ENCODE results near the gene NPAS2. TPM values are rescaled to one million over a fixed set of nuclear protein-coding genes. Genes with fewer than 3 reads are reported as not detected.

NPAS2 gene
- total RNA-seq, 1 experiment from 2014 or later, result not detected

GRCh38 chr2:100997509-100998234, 177.7 kb downstream of the NPAS2 start:
- Histone ChIP-seq H3K4me3 (ENCODE audit: low read length) (no peak overlapping the region), H3K27ac (ENCODE audit: low read length) (no peak overlapping the region), H4K20me1 (ENCODE audit: insufficient read depth, low read depth, low read length) (peaks cover 2% of the 10 kb centered on the region; the same call in 1 of the 2 replicates), H3K9ac (ENCODE audit: low read length) (no peak overlapping the region), H3K9me2 (replicated peaks; ENCODE audit: insufficient read depth, low read length) (no peaks in the 10 kb centered on the region; the same call in 1 of the 2 replicates), H2AFZ (ENCODE audit: low read length) (no peak overlapping the region), H3K4me1 (ENCODE audit: low read length) (peaks cover 6% of the 10 kb centered on the region), H3K79me2 (ENCODE audit: low read length) (peaks cover 6% of the 10 kb centered on the region), H3K9me3 (ENCODE audit: low read length) (no peaks in the 10 kb centered on the region), H3K4me2 (ENCODE audit: low read depth, low read length, poor library complexity, severe bottlenecking) (no peak overlapping the region), H3K36me3 (ENCODE audit: insufficient read depth, low read length) (peaks cover 4% of the 10 kb centered on the region), H3K27me3 (ENCODE audit: low read length) (no peaks in the 10 kb centered on the region)
- DNase-seq, result no peak

DNA sequence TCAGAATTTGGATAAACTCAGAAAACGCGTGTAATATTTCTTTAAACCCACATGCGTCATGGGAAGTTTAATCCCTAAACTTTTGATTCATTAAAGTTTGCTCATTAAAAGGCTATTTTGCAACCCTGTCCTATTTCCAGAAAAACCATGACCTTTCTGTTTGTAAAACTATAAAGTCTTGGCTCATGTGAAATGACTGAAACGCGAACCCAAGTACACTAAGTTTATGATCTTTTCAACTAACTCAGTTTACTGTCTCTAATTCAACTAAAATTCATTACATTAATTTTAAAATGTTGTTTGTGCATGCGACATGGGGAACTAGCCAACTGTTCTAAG, 178.3 kb downstream of the NPAS2 start:
- Histone ChIP-seq H3K9me3 (ENCODE audit: low read length) (no peaks in the 10 kb centered on the region), H3K36me3 (ENCODE audit: insufficient read depth, low read length) (peaks cover 9% of the 10 kb centered on the region), H3K4me3 (ENCODE audit: low read length) (no peak overlapping the region), H3K9ac (ENCODE audit: low read length) (no peak overlapping the region), H3K9me2 (replicated peaks; ENCODE audit: insufficient read depth, low read length) (no peaks in the 10 kb centered on the region; the same call in 1 of the 2 replicates), H3K79me2 (ENCODE audit: low read length) (peaks cover 12% of the 10 kb centered on the region), H4K20me1 (ENCODE audit: insufficient read depth, low read depth, low read length) (peaks cover 7% of the 10 kb centered on the region), H3K27me3 (ENCODE audit: low read length) (no peaks in the 10 kb centered on the region), H3K4me2 (ENCODE audit: low read depth, low read length, poor library complexity, severe bottlenecking) (no peak overlapping the region), H3K27ac (ENCODE audit: low read length) (no peak overlapping the region), H2AFZ (ENCODE audit: low read length) (no peak overlapping the region), H3K4me1 (ENCODE audit: low read length) (peaks cover 9% of the 10 kb centered on the region)
- DNase-seq, result no peak

GRCh38 chr2:100999995-101000394, 180.1 kb downstream of the NPAS2 start:
- no peak overlapping the region for H3K27ac ChIP-seq (ENCODE audit: low read length)
- no peak overlapping the region for H3K4me2 ChIP-seq (ENCODE audit: low read depth, low read length, poor library complexity, severe bottlenecking)
- H3K4me1 ChIP-seq (ENCODE audit: low read length), result peaks cover 19% of the 10 kb centered on the region
- no peaks in the 10 kb centered on the region for H3K27me3 ChIP-seq (ENCODE audit: low read length)
- H3K9me2 ChIP-seq (replicated peaks; ENCODE audit: insufficient read depth, low read length), result no peaks in the 10 kb centered on the region; the same call in 1 of the 2 replicates
- no peak overlapping the region for H3K9ac ChIP-seq (ENCODE audit: low read length)
- no peaks in the 10 kb centered on the region for H3K9me3 ChIP-seq (ENCODE audit: low read length)
- H3K36me3 ChIP-seq (ENCODE audit: insufficient read depth, low read length), result peaks cover 27% of the 10 kb centered on the region
- no peak overlapping the region for H2AFZ ChIP-seq (ENCODE audit: low read length)
- peaks cover 23% of the 10 kb centered on the region for H3K79me2 ChIP-seq (ENCODE audit: low read length)
- no peak for DNase-seq
- H4K20me1 ChIP-seq (ENCODE audit: insufficient read depth, low read depth, low read length), result peaks cover 24% of the 10 kb centered on the region
- no peak overlapping the region for H3K4me3 ChIP-seq (ENCODE audit: low read length)

GRCh38 chr2:101001691-101002561, 182.0 kb downstream of the NPAS2 start, which contains the start of gene RPL31:
Gene RPL31 (plus strand): TSS chr2:101002289. CDS start chr2:101002702, 413 bp downstream.
- Histone ChIP-seq H3K4me3 (ENCODE audit: low read length) (peak within 1 kb of the TSS; percentile 98), H3K27ac (ENCODE audit: low read length) (peak within 1 kb of the TSS; percentile 82), H3K36me3 (ENCODE audit: insufficient read depth, low read length) (peaks cover 45% of the 10 kb centered on the region), H3K27me3 (ENCODE audit: low read length) (no peaks in the 10 kb centered on the region), H3K4me2 (ENCODE audit: low read depth, low read length, poor library complexity, severe bottlenecking) (peak within 1 kb of the TSS; percentile 94), H3K9me2 (replicated peaks; ENCODE audit: insufficient read depth, low read length) (no peaks in the 10 kb centered on the region; the same call in 1 of the 2 replicates), H3K4me1 (ENCODE audit: low read length) (peaks cover 19% of the 10 kb centered on the region), H3K79me2 (ENCODE audit: low read length) (peaks cover 23% of the 10 kb centered on the region), H3K9ac (ENCODE audit: low read length) (peak within 1 kb of the TSS; percentile 94), H3K9me3 (ENCODE audit: low read length) (no peaks in the 10 kb centered on the region), H4K20me1 (ENCODE audit: insufficient read depth, low read depth, low read length) (peaks cover 28% of the 10 kb centered on the region), H2AFZ (ENCODE audit: low read length) (peak within 1 kb of the TSS; percentile 86)
- peak; percentile 97 for DNase-seq

GRCh38 chr2:101002562-101003277, 182.8 kb downstream of the NPAS2 start:
- no peak for DNase-seq
- Histone ChIP-seq H4K20me1 (ENCODE audit: insufficient read depth, low read depth, low read length) (peaks cover 28% of the 10 kb centered on the region), H3K27ac (ENCODE audit: low read length) (peak overlapping the region; percentile 82), H3K4me3 (ENCODE audit: low read length) (peak overlapping the region; percentile 98), H3K27me3 (ENCODE audit: low read length) (no peaks in the 10 kb centered on the region), H3K9me2 (replicated peaks; ENCODE audit: insufficient read depth, low read length) (no peaks in the 10 kb centered on the region; the same call in 1 of the 2 replicates), H3K9ac (ENCODE audit: low read length) (peak overlapping the region; percentile 94), H3K4me2 (ENCODE audit: low read depth, low read length, poor library complexity, severe bottlenecking) (peak overlapping the region; percentile 94), H3K36me3 (ENCODE audit: insufficient read depth, low read length) (peaks cover 53% of the 10 kb centered on the region), H3K79me2 (ENCODE audit: low read length) (peaks cover 23% of the 10 kb centered on the region), H3K4me1 (ENCODE audit: low read length) (peaks cover 19% of the 10 kb centered on the region), H2AFZ (ENCODE audit: low read length) (no peak overlapping the region), H3K9me3 (ENCODE audit: low read length) (no peaks in the 10 kb centered on the region)

DNA sequence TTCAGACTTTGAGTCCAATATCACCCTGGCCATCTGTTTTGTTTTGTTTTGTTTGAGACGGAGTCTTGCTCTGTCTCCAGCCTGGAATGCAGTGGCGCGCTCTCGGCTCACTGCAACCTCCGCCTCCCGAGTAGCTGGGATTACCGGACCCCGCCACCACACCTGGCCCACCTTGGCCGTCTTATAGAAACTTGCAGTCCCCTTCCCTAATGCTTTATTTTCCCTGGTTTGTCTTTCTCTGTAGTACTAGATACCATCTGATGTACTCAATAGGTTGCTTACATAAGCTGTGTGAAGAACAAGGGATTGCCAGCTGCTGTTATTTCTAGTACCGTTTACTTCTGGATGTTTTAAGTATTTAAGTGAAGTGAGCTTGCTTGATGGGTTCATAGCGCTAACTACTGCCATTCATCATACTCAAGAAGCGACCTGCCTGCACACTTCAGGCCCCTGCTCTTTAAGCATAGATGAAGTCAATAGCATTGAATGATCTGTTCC, 183.4 kb downstream of the NPAS2 start:
- H3K9me3 ChIP-seq (ENCODE audit: low read length), result no peaks in the 10 kb centered on the region
- peak overlapping the region; percentile 82; the same call in 1 of the 2 replicates for H3K27ac ChIP-seq (ENCODE audit: low read length)
- H3K27me3 ChIP-seq (ENCODE audit: low read length), result no peaks in the 10 kb centered on the region
- H3K9me2 ChIP-seq (replicated peaks; ENCODE audit: insufficient read depth, low read length), result no peaks in the 10 kb centered on the region; the same call in 1 of the 2 replicates
- H3K79me2 ChIP-seq (ENCODE audit: low read length), result peaks cover 23% of the 10 kb centered on the region
- H3K9ac ChIP-seq (ENCODE audit: low read length), result peak overlapping the region; percentile 94
- no peak for DNase-seq
- peak overlapping the region; percentile 98 for H3K4me3 ChIP-seq (ENCODE audit: low read length)
- H2AFZ ChIP-seq (ENCODE audit: low read length), result no peak overlapping the region
- peaks cover 57% of the 10 kb centered on the region for H3K36me3 ChIP-seq (ENCODE audit: insufficient read depth, low read length)
- H3K4me2 ChIP-seq (ENCODE audit: low read depth, low read length, poor library complexity, severe bottlenecking), result peak overlapping the region; percentile 94
- H3K4me1 ChIP-seq (ENCODE audit: low read length), result peaks cover 19% of the 10 kb centered on the region
- peaks cover 28% of the 10 kb centered on the region for H4K20me1 ChIP-seq (ENCODE audit: insufficient read depth, low read depth, low read length)

GRCh38 chr2:101004620-101005325, 184.8 kb downstream of the NPAS2 start:
- peaks cover 57% of the 10 kb centered on the region for H3K36me3 ChIP-seq (ENCODE audit: insufficient read depth, low read length)

More at GRCh38 chr2:101004620-101005325, 184.8 kb downstream of the NPAS2 start:
- Histone ChIP-seq H4K20me1 (ENCODE audit: insufficient read depth, low read depth, low read length) (peaks cover 28% of the 10 kb centered on the region), H3K4me3 (ENCODE audit: low read length) (no peak overlapping the region), H3K79me2 (ENCODE audit: low read length) (peaks cover 23% of the 10 kb centered on the region), H3K9ac (ENCODE audit: low read length) (no peak overlapping the region), H2AFZ (ENCODE audit: low read length) (no peak overlapping the region), H3K4me1 (ENCODE audit: low read length) (peaks cover 19% of the 10 kb centered on the region), H3K27ac (ENCODE audit: low read length) (no peak overlapping the region), H3K9me2 (replicated peaks; ENCODE audit: insufficient read depth, low read length) (no peaks in the 10 kb centered on the region; the same call in 1 of the 2 replicates), H3K27me3 (ENCODE audit: low read length) (no peaks in the 10 kb centered on the region), H3K9me3 (ENCODE audit: low read length) (no peaks in the 10 kb centered on the region), H3K4me2 (ENCODE audit: low read depth, low read length, poor library complexity, severe bottlenecking) (no peak overlapping the region)
- no peak for DNase-seq
